ENCODE data around the gene DCAF4.

DNA sequence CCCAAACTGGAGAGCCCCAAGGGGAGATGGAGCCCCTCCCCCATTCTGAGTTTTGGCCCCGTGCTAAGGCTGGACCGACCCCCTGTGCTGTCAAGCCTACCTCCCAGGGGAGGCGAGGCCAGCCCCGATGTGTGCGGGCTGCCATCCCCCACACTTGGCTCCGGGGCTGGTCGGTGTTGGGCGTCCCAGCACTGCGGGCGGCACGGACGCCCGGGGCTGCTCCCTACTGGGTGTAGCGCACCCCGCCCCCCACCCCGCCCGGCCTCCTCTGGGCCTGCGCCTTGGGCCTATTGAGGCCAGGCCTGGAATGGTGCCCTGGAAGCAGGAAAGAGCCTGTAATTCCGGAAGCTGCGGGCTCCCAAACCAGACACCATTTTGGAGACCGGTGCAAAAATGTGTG lies 2.6 kb downstream of the DCAF4 start:
- TF ChIP-seq CTCF (IDR thresholded peaks at IDR 0.05), result no peak
- no peak for TF ChIP-seq POLR2A (IDR thresholded peaks at IDR 0.05)

Data from esophagus squamous epithelium (tissue), 4 donors.